D341Med (cell line): ENCODE data around the gene GPATCH2.
"Not testable (repeated sequence)": the region's sequence is repeated elsewhere in the genome, so short reads cannot be mapped to it uniquely, and the experiment has no call there.

Source experiments
- DNase-seq: peaks from one replicate; pipeline ENCODE4 v3.0.0; 2012; ENCODE audit warnings: low spot score

The GPATCH2 gene

DNA sequence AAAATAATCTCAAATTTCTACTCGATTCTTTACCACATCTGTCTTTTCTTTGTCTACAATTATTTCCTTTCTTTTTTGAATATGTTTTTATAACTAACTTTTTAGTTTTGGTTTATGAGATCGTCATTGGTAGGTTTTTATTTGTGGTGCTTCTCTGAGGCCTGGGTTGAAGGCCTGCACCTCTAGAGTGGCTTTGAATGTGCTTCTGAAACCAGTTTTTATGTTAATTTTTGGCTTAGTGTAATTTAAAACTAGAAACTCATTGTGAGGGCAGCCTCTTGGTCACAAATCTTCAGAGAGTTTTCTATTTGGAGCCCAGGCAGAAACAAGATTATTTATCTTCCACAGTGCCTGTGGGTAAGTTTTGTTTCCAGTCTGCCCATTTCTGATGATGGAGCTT lies 187.0 kb downstream of the GPATCH2 start:
- DNase-seq: no peak

DNA sequence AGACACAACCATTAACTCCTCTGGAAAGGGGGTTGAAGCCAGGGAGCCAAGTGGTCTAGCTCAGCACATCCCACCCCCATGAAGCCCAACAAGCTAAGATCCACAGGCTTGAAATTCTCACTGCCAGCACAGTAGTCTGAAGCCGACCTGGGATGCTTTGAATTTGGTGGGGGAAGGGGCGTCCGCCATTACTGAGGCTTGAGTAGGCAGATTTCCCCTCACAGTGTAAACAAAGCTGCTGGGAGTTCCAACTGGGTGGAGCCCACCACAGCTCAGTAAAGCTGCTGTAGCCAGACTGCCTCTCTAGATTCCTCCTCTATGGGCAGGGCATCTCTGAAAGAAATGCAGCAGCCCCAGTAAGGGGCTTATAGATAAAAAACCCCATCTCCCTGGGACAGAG lies 193.5 kb downstream of the GPATCH2 start:
- no peak for DNase-seq

DNA sequence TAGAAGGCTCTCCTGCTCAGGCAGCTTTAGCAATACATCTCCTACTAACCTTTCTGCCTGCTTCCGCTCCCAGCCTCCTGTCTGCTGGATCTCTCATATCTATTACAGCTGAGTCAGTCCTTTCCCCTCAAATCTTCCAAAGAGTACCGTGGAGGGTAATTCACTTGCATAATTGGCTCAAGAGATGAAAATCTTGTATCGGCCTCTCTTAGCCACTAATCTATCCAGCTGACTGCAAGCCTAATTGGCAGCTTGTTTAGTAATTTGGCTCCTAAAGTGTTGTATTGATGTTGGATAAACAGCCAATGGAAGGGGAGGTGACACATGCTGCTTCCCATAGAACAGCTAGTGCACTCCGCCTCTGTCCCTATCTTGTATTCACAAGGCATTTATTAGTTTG lies 195.7 kb downstream of the GPATCH2 start:
- peak; percentile 33 for DNase-seq

DNA sequence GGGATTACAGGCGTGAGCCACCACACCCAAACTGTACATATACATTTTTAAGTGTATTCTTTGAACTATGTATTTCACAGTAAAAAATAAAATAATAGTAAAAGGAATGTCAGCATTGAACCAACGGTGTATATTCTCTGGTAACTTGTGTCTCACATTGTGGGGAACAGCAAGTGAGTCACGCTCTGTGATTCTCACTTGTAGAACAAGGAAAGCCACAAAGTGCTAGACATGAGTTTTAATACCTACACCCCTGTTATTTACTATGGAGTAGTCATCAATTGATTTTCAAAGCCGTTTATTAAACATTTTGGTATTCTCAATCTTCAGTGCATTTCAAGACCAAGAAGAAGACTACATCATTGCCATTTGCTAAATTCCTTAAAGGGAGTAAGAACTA lies 197.2 kb downstream of the GPATCH2 start:
- no peak for DNase-seq

- no peak for DNase-seq
Measured at GRCh38 chr1:217432339-217432738, 198.6 kb downstream of the GPATCH2 start.

DNA sequence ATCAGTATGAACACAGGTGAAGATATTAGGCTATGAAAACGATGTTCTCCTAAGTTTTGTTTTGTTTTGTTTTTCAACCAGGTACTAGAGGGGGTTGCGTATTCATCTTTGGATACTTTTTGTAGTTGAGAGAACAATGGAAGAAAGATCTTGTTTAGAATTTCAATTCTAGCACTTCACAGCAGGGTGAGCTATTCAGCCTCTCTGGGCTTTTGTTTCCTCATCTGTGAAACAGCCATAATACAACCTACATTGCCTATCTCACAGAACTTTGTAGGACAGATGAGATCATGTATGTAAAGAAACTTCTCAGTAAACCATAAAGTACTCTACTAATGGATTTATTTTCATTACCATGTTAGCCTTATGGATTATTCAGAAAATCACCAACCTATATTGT lies 199.5 kb downstream of the GPATCH2 start:
- DNase-seq: no peak

DNA sequence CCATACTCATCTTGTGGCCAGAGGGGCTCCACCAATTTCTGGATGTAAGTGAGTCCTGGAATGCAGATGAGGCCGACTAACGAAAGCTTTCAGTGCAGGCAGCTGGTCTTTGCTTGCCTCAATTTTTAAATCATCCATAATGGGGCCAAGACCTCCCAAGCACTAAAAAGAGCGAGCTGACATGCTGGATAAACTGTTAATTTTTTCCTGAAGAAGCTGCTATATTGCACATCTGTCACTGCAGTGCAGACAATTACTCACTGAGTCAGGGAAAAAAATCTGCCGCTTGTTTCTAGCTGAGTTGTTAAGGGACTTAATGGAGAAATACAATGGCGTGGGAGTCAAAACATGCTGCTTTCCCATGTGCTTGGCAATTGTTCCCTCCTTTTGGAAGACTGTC lies 205.5 kb downstream of the GPATCH2 start:
- no peak for DNase-seq

DNA sequence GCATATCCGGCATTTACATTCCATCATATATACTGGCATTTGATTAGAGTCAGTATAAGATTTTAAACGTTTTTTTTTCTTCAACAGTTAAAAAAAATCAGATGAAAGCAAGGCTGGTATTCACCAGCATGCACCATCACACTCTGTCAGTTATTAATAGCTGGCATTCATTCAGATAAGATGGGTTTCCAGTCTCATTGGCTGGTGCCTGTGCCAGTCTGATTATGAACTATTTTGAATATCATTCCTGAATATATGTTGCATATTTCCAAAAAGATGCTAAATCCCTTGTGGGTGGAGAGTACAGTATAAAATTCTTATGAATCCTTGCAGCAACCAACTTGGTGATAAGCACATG lies 211.7 kb downstream of the GPATCH2 start:
- DNase-seq: no peak

DNA sequence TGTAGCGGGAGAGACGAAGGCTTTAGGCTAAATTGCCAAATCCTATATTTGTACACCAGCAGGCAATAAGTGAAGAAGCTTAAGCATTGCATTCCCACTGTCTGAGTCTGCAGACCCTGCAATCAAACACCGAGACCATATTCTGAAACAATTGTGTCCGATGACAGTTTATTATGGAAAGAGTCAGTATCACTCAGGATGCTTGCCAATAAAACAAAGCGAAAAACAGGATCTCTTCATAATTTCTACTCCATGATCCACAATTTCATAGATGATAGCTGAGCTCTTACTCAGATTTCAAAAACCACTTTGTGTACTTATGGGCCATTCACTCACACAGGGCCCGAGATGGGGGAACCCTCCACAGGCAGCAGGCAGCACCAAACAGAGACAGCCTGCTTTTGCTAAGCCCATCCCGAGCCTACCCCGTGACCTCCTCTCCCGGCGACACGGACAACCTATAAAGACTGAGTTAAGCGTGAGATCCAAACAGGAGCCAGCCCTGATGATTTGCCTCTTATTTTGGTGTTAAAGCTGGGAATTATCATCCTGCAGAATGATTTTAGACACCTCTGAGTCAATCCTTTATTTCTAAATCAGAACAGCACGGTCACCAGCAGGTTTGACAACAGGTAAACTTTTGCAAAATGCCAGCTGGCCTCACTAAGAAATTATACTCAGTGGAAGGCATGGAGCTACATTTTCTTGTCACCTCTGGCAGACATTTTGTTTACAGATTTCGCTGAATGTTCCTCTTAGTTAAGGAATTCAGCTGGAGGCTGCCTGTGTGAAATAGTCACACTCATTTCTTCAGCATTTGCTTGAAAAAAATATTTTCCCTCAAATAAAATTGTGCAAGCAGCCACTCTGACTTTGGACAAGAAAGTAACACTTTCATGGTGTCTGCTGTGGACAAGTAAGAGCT lies 212.4 kb downstream of the GPATCH2 start:
- no peak for DNase-seq

DNA sequence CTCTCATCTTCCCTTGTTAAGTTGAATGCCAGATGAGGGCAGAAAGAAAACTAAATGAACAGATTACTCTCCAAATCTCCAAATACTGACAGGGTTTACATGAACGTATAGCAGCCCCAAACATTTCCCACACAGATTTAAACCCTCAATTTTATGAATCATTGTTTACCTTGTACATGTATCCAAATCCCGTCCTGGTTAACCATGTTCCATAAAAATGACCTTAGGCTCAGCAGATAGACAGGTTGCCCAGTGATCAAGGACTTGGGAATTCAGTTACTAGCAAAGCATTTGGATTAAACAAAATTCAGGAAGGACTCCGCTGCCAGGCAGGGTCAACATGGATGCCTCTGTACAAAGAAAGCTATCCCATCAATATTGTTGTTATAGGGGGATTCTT lies 213.5 kb downstream of the GPATCH2 start:
- no peak for DNase-seq

GRCh38 chr1:217407534-217408001 lies 223.3 kb downstream of the GPATCH2 start:
- DNase-seq: no peak

DNA sequence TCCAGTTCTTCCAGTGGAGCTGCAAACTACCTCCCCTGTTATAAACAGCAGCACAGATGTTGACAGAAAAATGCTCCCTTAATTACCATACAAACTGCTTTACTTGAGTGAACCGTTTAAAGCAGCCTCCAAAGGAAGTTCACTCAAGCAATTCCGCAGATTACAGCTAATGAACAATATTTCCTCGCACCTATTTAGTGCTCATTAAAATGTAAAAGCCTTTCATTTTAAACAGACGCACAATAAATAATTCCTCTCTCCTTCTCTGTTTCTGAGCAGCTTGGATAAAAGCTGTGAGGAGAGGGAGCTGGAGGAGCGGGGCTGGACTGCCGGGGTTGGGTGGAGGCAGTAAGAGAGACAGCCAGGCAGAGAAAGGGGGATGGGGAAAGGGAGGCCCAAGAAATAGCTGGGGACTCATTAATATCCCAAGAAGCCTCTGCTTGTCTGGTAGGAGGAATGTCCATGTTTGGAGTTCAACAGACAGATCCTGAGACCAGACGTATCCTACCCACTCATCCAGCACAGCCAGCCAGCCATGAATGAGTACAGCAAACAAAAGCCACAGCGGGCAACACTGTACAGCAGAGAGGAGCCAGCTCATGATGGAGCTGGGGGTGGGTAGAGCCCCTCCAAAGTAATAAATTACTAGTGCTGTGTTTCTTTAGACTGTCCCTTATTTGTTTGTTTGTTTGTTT lies 227.7 kb downstream of the GPATCH2 start:
- DNase-seq: no peak

- no peak for DNase-seq
Measured at GRCh38 chr1:217402301-217402700, 228.6 kb downstream of the GPATCH2 start.

GRCh38 chr1:217393896-217394295 lies 237.0 kb downstream of the GPATCH2 start:
- no peak for DNase-seq

- no peak for DNase-seq
Measured at GRCh38 chr1:217392441-217392840, 238.4 kb downstream of the GPATCH2 start.

- DNase-seq: no peak
Measured at GRCh38 chr1:217389895-217390294, 241.0 kb downstream of the GPATCH2 start.

GRCh38 chr1:217388522-217389065 lies 242.3 kb downstream of the GPATCH2 start:
- DNase-seq: no peak

- not testable (repeated sequence) for DNase-seq
Measured at GRCh38 chr1:217381773-217382172, 249.1 kb downstream of the GPATCH2 start.

GRCh38 chr1:217379804-217380203 lies 251.1 kb downstream of the GPATCH2 start:
- not testable (repeated sequence) for DNase-seq

DNA sequence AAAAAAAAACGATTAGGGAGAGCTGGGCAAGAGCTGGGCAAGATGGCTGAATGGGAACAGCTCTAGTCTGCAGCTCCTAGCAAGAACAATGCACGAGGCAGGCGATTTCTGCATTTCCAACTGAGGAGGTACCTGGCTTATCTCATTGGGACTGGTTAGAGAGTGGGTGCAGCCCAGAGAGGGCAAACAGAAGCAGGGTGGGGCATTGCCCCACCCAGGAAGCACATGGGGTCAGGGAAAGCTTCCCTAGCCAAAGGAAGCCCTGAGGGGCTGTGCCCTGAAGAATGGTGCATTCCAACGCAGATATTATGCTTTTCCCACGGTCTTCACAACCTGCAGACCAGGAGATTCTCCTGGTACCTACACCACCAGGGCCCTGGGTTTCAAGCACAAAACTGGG lies 251.6 kb downstream of the GPATCH2 start:
- no peak for DNase-seq
